HEK293 (cell line): Measurements from ENCODE around the gene SRSF6.
"Not testable (repeated sequence)": the region's sequence is repeated elsewhere in the genome, so short reads cannot be mapped to it uniquely, and the experiment has no call there.

Source experiments
- CTCF ChIP-seq: fragments of 450-650 bp; formaldehyde crosslinking; IDR thresholded peaks from 2 replicates; pipeline ENCODE4 v1.5.1; 2016; ENCODE audit warnings: missing biosample characterization, missing genetic modification characterization
- ZBTB49 ChIP-seq: fragments of 450-650 bp; formaldehyde crosslinking; IDR thresholded peaks from 2 replicates; pipeline ENCODE4 v1.5.1; 2016; ENCODE audit warnings: missing biosample characterization, missing genetic modification characterization, low read depth
- ZNF157 ChIP-seq: fragments of 450-650 bp; formaldehyde crosslinking; IDR thresholded peaks from 2 replicates; pipeline ENCODE4 v1.5.1; 2016; ENCODE audit warnings: missing biosample characterization, missing genetic modification characterization

GRCh38 chr20:43456252-43456651 lies 1.4 kb upstream of the SRSF6 start:
- TF ChIP-seq ZBTB49, CTCF, ZNF157 (tag by site-specific recombination): not testable (repeated sequence)
